HEK293 (cell line): ENCODE measurements around the gene SPDYC.

Experiments used
- EGR2 ChIP-seq: fragments of 450-650 bp; formaldehyde crosslinking; IDR thresholded peaks from 2 replicates; pipeline ENCODE4 v1.5.1; 2016; ENCODE audit warnings: low read depth, missing biosample characterization, missing genetic modification characterization
- PRDM2 ChIP-seq: fragments of 450-650 bp; formaldehyde crosslinking; IDR thresholded peaks from 2 replicates; pipeline ENCODE4 v1.5.1; 2016; ENCODE audit warnings: missing biosample characterization, missing genetic modification characterization, borderline replicate concordance
- RBAK ChIP-seq: fragments of 450-650 bp; formaldehyde crosslinking; IDR thresholded peaks from 2 replicates; pipeline ENCODE4 v1.5.1; 2016; ENCODE audit warnings: missing biosample characterization, missing genetic modification characterization
- SP7 ChIP-seq: fragments of 450-650 bp; formaldehyde crosslinking; IDR thresholded peaks from 2 replicates; pipeline ENCODE4 v1.5.1; 2016; ENCODE audit warnings: missing biosample characterization, missing genetic modification characterization
- WT1 ChIP-seq: fragments of 450-650 bp; formaldehyde crosslinking; IDR thresholded peaks from 2 replicates; pipeline ENCODE4 v1.5.1; 2016; ENCODE audit warnings: missing biosample characterization, missing genetic modification characterization
- ZNF121 ChIP-seq: fragments of 450-650 bp; formaldehyde crosslinking; IDR thresholded peaks from 2 replicates; pipeline ENCODE4 v1.5.1; 2016; ENCODE audit warnings: missing biosample characterization, missing genetic modification characterization
- ZNF16 ChIP-seq: fragments of 450-650 bp; formaldehyde crosslinking; IDR thresholded peaks from 2 replicates; pipeline ENCODE4 v1.5.1; 2016; ENCODE audit warnings: low read depth, missing biosample characterization, missing genetic modification characterization
- ZNF2 ChIP-seq: fragments of 450-650 bp; formaldehyde crosslinking; IDR thresholded peaks from 2 replicates; pipeline ENCODE4 v1.5.1; 2016; ENCODE audit warnings: missing biosample characterization, missing genetic modification characterization
- ZNF202 ChIP-seq: fragments of 450-650 bp; formaldehyde crosslinking; IDR thresholded peaks from 2 replicates; pipeline ENCODE4 v1.5.1; 2016; ENCODE audit warnings: missing biosample characterization, missing genetic modification characterization, borderline replicate concordance
- ZNF23 ChIP-seq: fragments of 450-650 bp; formaldehyde crosslinking; IDR thresholded peaks from 2 replicates; pipeline ENCODE4 v1.5.1; 2016; ENCODE audit warnings: missing biosample characterization, missing genetic modification characterization, borderline replicate concordance
- ZNF362 ChIP-seq: fragments of 450-650 bp; formaldehyde crosslinking; IDR thresholded peaks from 2 replicates; pipeline ENCODE4 v1.5.1; 2016; ENCODE audit warnings: missing biosample characterization, missing genetic modification characterization
- ZNF391 ChIP-seq: fragments of 450-650 bp; formaldehyde crosslinking; IDR thresholded peaks from 2 replicates; pipeline ENCODE4 v1.5.1; 2016; ENCODE audit warnings: low read depth, missing biosample characterization, missing genetic modification characterization, borderline replicate concordance
- ZNF501 ChIP-seq: fragments of 450-650 bp; formaldehyde crosslinking; IDR thresholded peaks from 2 replicates; pipeline ENCODE4 v1.5.1; 2016; ENCODE audit warnings: missing biosample characterization, missing genetic modification characterization
- ZNF549 ChIP-seq: fragments of 450-650 bp; IDR thresholded peaks from 2 replicates; pipeline ENCODE4 v1.5.1; 2018; ENCODE audit warnings: missing biosample characterization, missing genetic modification characterization, mild to moderate bottlenecking, inconsistent platforms, moderate library complexity
- ZNF561 ChIP-seq: fragments of 450-650 bp; IDR thresholded peaks from 2 replicates; pipeline ENCODE4 v1.5.1; 2018; ENCODE audit warnings: missing biosample characterization, missing genetic modification characterization, borderline replicate concordance
- ZNF600 ChIP-seq: fragments of 450-650 bp; formaldehyde crosslinking; IDR thresholded peaks from 2 replicates; pipeline ENCODE4 v1.5.1; 2016; ENCODE audit warnings: missing biosample characterization, missing genetic modification characterization
- ZNF639 ChIP-seq: fragments of 450-650 bp; formaldehyde crosslinking; IDR thresholded peaks from 2 replicates; pipeline ENCODE4 v1.5.1; 2016; ENCODE audit warnings: missing biosample characterization, missing genetic modification characterization
- ZNF658 ChIP-seq: fragments of 450-650 bp; formaldehyde crosslinking; IDR thresholded peaks from 2 replicates; pipeline ENCODE4; 2016; ENCODE audit warnings: missing biosample characterization, missing genetic modification characterization
- ZNF677 ChIP-seq: fragments of 450-650 bp; IDR thresholded peaks from 2 replicates; pipeline ENCODE4 v1.5.0; 2018; ENCODE audit warnings: missing biosample characterization, mild to moderate bottlenecking, missing genetic modification characterization, moderate library complexity
- ZNF785 ChIP-seq: fragments of 450-650 bp; formaldehyde crosslinking; IDR thresholded peaks from 2 replicates; pipeline ENCODE4 v1.5.1; 2016; ENCODE audit warnings: missing biosample characterization, missing genetic modification characterization
- ZSCAN30 ChIP-seq: fragments of 450-650 bp; IDR thresholded peaks from 2 replicates; pipeline ENCODE4 v1.5.1; 2018; ENCODE audit warnings: missing biosample characterization, mild to moderate bottlenecking, missing genetic modification characterization, moderate library complexity
- ZXDB ChIP-seq: fragments of 450-650 bp; formaldehyde crosslinking; IDR thresholded peaks from 2 replicates; pipeline ENCODE4 v1.5.1; 2016; ENCODE audit warnings: missing biosample characterization, missing genetic modification characterization
- TF ChIP-seq, protein P1 (sequence below): fragments of 450-650 bp; formaldehyde crosslinking; IDR thresholded peaks from 2 replicates; pipeline ENCODE4 v1.5.1; 2016; ENCODE audit warnings: missing biosample characterization, missing genetic modification characterization
- TF ChIP-seq, protein P2 (sequence below): fragments of 450-650 bp; formaldehyde crosslinking; IDR thresholded peaks from 2 replicates; pipeline ENCODE4; 2016; ENCODE audit warnings: missing biosample characterization, missing genetic modification characterization
- TF ChIP-seq, protein P3 (sequence below): fragments of 450-650 bp; formaldehyde crosslinking; IDR thresholded peaks from 2 replicates; pipeline ENCODE4 v1.5.1; 2016; ENCODE audit warnings: missing biosample characterization, missing genetic modification characterization, low read depth

Gene SPDYC

GRCh38 chr11:65121865-65122696, 48.0 kb upstream of the SPDYC start, which contains the start of the genes FAU and MRPL49 (continued):
- no peak for TF ChIP-seq PRDM2 (tag by site-specific recombination)
- peak; percentile 25; the same call in 1 of the 2 replicates for TF ChIP-seq ZNF561 (tag by site-specific recombination)
- no peak for TF ChIP-seq RBAK (tag by site-specific recombination)
- no peak for TF ChIP-seq ZNF677 (tag by site-specific recombination)
- no peak for TF ChIP-seq ZNF658
- TF ChIP-seq, protein P1, sequence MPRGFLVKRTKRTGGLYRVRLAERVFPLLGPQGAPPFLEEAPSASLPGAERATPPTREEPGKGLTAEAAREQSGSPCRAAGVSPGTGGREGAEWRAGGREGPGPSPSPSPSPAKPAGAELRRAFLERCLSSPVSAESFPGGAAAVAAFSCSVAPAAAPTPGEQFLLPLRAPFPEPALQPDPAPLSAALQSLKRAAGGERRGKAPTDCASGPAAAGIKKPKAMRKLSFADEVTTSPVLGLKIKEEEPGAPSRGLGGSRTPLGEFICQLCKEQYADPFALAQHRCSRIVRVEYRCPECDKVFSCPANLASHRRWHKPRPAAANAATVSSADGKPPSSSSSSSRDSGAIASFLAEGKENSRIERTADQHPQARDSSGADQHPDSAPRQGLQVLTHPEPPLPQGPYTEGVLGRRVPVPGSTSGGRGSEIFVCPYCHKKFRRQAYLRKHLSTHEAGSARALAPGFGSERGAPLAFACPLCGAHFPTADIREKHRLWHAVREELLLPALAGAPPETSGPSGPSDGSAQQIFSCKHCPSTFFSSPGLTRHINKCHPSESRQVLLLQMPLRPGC (tag by site-specific recombination), result peak; percentile 19; the same call in 1 of the 2 replicates
- TF ChIP-seq EGR2, result peak; percentile 47; the same call in 1 of the 2 replicates
- TF ChIP-seq, protein P2, sequence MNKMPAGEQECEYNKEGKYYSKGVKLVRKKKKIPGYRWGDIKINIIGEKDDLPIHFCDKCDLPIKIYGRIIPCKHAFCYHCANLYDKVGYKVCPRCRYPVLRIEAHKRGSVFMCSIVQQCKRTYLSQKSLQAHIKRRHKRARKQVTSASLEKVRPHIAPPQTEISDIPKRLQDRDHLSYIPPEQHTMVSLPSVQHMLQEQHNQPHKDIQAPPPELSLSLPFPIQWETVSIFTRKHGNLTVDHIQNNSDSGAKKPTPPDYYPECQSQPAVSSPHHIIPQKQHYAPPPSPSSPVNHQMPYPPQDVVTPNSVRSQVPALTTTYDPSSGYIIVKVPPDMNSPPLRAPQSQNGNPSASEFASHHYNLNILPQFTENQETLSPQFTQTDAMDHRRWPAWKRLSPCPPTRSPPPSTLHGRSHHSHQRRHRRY, result no peak
- 0 out of 2 replicates have a peak, but pooled peaks have one; percentile 18 for TF ChIP-seq ZNF362
- peak; percentile 74 for TF ChIP-seq ZNF501
- no peak for TF ChIP-seq ZNF23 (tag by site-specific recombination)
- no peak for TF ChIP-seq WT1
- TF ChIP-seq ZNF600 (tag by site-specific recombination), result 0 out of 2 replicates have a peak, but pooled peaks have one; percentile 61
- peak; percentile 83 for TF ChIP-seq ZXDB (tag by site-specific recombination)
- TF ChIP-seq ZNF785 (tag by site-specific recombination), result no peak
- TF ChIP-seq ZNF391 (tag by site-specific recombination), result no peak; the same call in 1 of the 2 replicates
- no peak for TF ChIP-seq ZNF16
- TF ChIP-seq ZNF549 (tag by site-specific recombination), result no peak
- TF ChIP-seq ZNF2 (tag by site-specific recombination), result peak; percentile 71; the same call in 1 of the 2 replicates
- no peak for TF ChIP-seq ZNF121 (tag by site-specific recombination)
- 0 out of 2 replicates have a peak, but pooled peaks have one; percentile 41 for TF ChIP-seq ZNF639 (tag by site-specific recombination)
- 0 out of 2 replicates have a peak, but pooled peaks have one; percentile 53 for TF ChIP-seq ZSCAN30 (tag by site-specific recombination)
- TF ChIP-seq, protein P3, sequence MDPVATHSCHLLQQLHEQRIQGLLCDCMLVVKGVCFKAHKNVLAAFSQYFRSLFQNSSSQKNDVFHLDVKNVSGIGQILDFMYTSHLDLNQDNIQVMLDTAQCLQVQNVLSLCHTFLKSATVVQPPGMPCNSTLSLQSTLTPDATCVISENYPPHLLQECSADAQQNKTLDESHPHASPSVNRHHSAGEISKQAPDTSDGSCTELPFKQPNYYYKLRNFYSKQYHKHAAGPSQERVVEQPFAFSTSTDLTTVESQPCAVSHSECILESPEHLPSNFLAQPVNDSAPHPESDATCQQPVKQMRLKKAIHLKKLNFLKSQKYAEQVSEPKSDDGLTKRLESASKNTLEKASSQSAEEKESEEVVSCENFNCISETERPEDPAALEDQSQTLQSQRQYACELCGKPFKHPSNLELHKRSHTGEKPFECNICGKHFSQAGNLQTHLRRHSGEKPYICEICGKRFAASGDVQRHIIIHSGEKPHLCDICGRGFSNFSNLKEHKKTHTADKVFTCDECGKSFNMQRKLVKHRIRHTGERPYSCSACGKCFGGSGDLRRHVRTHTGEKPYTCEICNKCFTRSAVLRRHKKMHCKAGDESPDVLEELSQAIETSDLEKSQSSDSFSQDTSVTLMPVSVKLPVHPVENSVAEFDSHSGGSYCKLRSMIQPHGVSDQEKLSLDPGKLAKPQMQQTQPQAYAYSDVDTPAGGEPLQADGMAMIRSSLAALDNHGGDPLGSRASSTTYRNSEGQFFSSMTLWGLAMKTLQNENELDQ, result no peak
- TF ChIP-seq ZNF202 (tag by site-specific recombination), result no peak
- peak; percentile 74 for TF ChIP-seq SP7
